NCI-H2107 treated with DMSO at 0.1 percent for 48 hours (cell line): Measurements from ENCODE around the gene MEX3A.
"Not testable (repeated sequence)": the region's sequence is repeated elsewhere in the genome, so short reads cannot be mapped to it uniquely, and the experiment has no call there.

Source experiments
- DNase-seq: peaks from one replicate; lab custom pipeline; 2025; ENCODE audit not compliant: unreplicated experiment; lab: John Stamatoyannopoulos, UW

Gene MEX3A, protein sequence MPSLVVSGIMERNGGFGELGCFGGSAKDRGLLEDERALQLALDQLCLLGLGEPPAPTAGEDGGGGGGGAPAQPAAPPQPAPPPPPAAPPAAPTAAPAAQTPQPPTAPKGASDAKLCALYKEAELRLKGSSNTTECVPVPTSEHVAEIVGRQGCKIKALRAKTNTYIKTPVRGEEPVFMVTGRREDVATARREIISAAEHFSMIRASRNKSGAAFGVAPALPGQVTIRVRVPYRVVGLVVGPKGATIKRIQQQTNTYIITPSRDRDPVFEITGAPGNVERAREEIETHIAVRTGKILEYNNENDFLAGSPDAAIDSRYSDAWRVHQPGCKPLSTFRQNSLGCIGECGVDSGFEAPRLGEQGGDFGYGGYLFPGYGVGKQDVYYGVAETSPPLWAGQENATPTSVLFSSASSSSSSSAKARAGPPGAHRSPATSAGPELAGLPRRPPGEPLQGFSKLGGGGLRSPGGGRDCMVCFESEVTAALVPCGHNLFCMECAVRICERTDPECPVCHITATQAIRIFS

DNA sequence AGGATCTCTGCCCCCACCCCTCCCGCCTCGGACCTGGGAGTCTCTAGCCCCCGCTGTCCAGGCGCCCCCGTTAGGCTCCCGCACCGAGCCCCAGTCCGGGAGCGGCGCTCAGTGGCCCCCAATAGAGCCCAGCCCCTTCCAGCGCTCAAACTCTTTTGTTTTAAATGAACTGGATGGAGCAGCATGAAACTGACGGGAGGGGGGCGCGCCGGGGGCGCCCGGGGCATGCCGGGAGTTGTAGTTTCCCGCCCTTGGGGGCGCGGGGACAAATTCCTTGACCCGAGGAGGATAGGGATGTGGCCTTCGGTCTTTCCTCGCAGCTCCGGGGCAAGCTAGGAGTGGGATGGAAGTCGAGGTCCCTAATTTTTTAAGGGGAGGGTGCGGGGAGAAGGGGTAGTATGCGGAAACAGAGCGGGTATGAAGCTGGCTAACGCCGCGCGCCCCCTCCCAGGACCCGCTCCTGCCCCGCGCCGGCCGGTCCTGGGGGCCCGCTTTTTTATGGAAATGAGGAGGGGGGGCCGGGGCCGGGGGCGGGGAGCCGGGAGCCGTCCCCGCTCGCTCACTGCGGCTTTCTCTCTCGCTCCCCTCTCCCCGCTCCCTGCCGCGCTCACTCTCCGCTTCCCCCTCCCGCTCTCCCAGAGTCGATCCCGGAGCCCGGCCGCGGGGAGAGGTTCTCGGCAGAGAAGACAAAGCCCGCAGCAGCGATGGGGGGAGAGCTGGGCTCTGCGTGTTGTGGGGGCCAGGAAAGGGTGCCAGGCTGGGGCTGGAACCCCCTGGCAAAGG lies at the start of gene MEX3A:
Gene MEX3A, minus strand, starts transcription at position 157 of the 783 bp plus-strand sequence. CDS start 467 bp downstream, outside the sequence.
- peak; percentile 65 for DNase-seq

DNA sequence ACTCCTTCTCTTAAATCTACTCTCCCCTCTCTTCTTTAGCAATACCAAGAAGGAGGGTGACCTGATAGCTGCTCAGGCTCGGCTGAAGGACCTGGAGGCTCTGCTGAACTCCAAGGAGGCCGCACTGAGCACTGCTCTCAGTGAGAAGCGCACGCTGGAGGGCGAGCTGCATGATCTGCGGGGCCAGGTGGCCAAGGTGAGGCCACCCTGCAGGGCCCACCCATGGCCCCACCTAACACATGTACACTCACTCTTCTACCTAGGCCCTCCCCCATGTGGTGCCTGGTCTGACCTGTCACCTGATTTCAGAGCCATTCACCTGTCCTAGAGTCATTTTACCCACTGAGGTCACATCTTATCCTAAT lies 48.3 kb upstream of the MEX3A start:
- no peak for DNase-seq

DNA sequence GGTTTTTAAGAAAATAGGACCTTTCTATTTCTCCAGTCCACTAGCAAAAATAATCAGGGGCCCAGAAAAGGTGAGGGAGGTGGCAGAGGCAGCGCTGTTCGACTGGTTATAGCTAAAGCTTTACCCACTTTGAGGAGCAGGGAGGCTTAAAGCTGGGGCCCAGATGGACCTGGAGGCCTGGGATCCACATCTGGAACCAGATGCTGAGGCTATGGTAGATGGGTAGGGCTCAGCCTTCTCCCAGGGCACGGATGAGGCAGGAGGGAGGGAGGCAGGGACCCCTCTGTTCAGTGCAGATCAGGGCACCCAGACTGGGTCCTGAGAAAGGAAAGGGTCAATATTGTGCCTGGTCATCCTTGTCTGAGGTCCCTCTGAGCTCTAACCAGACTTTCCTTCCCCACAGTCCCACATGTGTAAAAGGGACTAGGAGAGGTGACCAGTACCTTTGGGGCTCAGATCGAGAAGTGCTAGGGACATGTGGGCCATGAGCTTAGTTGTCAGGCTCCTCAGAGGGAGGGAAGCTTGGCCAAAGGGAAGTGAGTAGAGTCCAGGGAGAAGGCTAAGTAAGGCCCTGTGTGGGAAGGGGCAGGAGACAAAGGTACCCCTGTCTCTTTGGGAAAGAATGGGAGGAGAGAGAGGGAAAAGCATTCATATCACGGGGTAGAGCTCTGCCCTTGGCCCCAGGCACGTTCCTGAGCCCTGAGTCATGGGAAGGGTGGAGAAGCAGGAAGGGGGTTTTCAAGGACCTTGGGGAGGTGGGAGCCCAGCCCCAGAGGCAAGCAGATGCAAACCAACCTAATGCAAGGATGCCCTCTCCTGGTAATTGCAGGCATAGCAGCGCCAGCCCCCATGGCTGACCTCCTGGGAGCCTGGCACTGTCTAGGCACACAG lies 47.7 kb upstream of the MEX3A start:
- DNase-seq = peak; percentile 69

DNA sequence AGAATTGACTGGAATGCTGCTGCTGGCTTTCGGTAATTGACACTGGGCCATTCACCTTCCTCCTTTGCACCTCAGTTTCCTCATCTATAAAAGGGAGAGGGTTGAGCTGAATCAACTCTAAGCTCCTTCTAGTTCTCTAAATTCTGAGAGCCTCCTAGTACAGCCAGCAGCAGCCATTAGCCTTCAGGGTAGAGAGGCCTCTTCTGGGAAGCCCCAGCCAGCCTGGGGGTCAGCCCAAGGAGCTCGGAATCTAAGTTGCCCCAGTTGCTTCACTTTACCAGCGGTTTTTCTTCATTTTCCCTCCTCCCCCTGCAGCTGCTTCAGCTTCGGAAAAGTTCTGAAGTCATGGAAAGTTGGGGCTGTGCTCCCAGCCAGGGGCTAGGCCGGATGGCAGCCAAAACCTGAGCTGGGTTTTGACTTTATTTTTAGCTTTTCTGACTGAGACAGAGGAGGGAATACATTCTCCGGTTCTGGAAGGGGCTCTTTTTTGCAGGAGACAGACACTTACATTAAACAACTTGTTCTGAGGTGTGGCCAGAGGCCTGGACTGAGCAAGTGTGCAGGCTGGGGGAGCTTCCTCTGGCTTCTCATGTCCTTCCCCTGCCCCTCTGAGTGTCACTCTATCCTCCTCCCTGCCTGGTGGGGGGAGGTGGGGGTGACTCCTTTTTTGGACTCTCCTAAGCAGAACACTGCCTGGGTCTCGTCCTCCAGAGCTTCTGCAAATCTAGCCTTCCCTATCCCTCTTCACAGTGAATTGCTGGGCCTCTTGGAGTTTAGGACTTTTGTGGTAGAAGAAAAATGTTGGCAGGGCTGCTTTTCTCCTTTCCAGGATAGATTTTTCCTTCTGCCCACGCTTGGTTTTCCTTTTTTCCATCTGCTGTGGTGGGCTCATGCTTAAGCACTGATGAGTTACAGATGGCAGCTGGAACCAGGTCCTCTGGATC lies 46.7 kb upstream of the MEX3A start:
- no peak for DNase-seq

DNA sequence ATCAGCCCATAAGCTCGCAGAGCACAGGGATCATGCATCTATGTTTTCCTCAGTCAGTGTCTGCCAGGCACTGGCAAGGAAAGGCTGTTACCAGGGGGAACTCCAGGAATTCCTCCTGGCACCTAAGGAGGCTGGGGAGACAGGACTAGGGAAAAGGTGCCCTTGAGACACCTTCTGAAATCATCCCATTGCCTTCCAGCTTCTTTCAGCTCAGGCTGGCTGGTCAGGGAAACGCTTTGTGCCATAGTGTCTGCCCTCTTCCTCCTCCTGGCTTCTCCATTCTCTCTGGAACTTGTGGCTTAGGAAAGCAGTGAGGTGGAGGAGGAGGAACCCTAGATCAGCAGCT lies 46.0 kb upstream of the MEX3A start:
- DNase-seq = no peak

DNA sequence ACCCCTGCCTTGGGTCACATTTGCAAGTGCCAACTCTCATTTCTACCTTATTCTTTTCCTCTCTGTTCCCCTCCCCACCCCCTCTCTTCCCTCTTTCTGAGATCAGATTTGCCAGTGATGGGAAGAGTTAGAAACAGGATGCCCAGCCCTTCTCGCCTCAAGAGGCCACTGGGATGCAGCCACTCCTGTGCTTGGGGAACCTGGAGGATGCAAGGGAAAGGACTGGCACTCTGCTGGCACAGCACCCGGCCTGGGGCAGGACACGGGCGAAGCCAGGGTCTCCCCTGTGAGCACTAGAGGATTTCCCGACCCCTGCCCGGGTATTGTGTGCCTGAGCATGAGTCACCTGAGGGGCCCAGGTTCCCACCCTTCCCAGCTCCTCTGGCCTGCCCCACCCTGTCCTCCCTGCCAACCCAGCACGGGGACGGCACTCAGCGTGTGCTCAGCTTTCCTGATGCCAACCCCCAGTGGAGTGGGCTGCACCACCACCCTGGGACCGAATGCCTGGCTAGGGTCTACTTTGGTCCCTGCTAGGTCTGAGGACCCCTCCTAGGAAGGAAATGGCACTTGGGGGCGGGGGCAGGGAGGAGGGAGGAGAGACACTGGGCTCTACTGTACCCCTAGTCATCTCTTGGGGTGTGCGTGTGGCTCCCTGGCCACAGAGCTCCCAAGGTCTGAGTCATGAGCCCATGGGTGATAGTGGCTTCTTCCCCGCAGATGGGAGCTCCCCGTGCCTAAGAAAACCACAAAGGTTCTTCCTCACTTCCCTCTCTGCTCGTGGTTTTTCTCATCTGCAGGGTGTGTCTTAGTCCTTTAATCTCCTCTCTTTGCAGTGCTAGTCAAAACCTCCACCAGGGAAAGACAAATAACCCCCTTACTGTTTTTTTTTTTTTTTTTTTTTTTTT lies 44.6 kb upstream of the MEX3A start:
- no peak for DNase-seq

DNA sequence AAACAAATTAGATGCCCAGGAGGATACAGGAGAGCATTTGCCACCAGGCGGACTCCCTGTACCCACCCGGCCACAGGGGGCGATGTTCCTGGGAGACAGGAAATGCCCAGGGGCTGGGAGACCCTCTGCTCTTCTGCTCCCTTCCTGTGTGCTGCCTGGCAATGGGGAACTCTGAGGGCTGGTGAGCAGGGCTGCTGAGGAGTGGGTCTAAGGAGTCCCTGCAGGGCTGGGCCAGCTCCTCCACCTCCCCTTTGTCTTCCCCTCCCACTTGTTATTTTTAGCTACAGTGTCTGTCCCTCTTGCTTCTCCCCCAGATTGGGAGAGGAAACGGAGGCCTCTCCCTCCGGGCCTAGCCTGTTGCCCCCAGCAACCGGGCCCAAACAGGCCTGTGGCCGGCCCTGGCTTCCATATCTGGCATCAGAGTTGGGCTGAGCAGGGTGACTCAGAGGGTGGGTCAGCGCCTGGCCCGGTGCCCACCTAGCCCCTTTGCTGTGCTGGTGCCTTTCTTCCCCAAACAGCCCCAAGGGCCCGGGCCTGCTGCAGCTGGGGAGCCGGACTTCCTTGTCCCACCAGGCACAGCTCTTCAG lies 43.9 kb upstream of the MEX3A start:
- DNase-seq = no peak

DNA sequence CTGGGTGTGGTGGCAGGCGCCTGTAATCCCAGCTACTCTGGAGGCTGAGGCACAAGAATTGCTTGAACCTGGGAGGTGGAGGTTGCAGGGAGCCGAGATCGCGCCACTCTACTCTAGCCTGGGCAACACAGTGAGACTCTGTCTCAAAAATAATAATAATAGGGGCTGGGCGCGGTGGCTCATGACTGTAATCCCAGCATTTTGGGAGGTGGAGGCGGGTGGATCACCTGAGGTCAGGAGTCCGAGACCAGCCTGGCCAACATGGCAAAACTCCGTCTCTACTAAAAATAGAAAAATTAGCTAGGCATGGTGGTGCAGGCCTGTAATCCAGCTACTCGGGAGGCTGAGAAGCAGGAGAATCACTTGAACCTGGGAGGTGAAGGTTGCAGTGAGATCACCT lies 43.3 kb upstream of the MEX3A start:
- not testable (repeated sequence) for DNase-seq

DNA sequence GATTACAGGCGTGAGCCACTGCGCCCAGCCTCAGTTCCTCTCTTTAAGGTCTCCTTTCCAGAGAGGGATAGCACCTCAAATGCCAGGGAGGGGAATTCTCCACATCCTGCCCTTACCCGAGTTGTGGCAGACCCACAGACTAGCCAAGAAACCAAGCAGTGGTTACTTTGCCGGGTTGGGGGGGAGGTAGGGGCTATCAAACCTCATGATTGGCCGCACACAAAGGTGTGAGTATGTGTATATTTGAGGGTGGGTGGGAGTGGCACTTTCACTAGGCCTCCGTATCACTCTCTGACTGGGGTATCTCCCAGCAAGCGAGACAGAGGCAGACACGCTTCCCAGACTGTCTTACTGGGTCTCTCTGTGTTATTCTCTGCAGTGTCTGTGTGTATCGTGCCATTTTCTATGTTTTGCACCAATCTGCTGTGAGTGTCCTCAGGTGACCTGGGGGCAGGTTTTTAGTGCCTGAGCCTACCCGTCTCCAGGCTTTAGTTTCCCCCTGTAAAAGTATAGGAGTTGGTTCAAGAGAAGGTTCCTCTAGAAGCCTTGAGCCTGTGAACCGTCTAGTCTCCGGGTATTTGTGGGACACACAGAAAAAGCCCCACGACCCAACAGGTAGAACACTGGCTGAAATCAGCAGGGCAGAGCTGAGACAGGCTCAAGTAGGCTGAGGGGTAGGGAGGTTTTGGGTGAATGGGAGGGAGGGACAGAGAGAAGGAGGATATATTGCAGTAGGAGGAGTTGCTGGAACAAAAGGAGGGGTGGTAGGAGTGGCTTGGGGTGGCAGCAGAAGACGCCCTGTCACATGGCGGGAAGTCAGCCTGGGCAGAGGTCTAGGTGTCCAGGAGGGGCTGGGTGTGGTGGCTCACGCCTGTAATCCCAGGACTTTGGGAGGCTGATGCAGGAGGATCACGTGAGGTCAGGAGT lies 42.6 kb upstream of the MEX3A start:
- DNase-seq = peak; percentile 27

DNA sequence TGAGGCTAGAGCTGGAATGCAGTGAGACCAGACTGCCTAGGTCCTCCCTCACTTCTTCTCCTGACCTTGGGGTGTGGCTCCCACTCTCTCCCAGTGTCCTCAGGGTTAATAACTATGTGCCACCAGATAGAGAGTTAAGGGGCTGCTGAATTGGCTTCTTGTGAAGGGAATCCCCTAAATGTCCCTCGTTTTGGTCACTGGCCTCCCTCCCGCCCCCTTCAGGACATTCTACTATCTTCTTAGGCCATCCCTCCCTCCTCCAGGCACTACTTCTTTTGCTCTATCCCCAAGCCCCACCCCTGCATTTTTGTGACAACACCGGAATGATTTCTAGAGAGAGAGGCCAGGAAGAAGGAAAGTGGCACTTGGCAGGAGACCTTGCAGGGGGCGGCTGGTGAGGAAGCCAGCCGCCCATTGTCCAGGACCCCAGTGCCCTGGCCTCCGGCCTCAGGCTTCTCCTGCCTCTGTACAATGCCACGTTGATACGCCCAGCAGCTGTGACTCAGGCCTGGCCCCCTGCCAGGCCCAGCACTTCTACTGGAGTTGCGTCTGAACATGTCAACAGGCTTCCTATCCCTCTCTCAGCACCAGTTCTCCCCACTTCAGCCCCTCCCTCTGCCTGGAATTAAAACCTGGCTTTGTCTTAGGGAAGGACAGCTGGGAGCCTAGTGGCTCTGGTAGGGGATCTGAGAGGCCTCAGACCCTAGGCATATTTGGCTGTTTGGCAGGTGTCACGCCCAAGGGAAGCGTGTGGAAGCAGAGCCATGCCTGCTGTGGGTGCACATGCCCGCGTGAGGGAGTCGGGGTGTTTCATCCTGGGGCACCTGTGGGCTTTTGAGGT lies 41.3 kb upstream of the MEX3A start:
- DNase-seq = peak; percentile 97

DNA sequence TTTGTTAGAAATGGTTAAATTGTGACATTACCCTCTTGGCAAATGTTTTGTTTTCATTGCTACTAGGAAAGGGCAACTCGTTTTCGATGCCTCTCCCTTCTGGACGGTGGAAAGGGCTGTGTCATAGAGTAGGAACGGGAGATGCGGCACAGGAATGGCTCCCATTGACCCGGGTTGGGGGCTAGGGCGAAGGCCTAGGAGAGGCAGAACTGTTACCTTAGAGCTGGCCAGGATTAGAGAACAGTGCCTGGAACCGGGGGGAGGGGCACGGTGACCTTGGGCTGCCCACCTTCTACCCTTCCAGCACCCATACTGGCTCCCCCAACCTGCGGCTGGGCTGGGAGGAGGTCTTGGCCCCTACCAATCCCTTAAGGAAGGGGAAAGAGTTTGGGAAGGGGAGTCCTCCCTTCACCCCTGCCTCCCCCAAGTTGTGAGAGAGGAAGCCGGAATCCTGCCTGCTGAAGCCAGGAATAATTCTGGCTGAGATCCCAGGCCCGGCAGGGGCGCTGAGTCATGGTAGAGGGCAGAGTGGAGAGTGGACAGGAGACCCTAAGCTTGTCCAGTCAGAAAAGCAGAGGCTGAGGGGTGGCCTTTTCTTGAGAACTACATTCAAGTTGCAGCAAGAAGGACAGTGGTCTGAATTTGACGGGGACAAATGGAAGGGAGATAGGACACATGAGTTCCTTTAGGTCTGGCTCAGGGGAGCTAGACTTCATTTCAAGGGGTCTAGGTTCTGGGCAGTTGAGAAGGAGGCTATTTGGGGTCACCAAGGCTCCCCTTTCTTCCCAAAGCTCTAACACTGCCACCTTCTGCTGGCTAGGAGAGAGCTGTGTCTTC lies 40.5 kb upstream of the MEX3A start:
- no peak for DNase-seq

DNA sequence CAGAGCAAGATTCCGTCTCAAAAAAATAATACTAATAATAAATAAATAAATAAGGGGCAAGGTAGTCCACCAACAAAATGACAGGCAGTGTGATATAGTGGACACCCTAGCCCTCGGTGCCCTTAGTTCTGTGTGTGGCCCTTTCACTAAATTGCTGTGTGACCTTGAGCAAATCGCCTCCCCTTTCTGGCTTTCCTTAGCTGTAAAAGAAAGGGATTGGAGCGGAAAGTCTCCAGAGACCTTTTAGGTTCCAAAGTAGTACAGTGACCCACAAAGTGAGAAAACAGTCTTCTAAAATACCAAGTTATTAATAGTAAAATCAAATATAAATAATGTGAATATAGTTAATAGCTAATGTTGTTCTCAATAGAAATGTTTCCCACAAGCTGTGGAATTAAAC lies 39.8 kb upstream of the MEX3A start:
- no peak for DNase-seq

DNA sequence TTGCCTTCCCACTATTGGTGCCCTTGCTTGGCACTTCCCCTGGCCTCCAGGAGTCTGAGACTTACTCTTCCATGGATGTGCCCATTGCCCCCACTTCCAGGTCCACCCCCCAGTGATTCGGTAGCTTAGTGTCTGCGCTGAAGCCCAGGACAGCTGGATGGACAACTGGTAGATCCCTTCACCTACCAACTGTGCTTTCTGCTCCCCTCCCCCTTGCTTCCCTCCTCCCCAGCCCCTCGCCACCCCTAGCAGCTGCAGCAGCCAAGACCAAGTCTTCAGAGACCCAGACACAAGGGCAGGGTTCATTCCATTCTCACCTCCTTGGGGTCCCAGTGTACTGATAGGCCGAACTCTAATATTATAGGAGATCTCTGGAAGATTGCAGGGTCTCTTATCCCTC lies 39.2 kb upstream of the MEX3A start:
- DNase-seq = no peak

DNA sequence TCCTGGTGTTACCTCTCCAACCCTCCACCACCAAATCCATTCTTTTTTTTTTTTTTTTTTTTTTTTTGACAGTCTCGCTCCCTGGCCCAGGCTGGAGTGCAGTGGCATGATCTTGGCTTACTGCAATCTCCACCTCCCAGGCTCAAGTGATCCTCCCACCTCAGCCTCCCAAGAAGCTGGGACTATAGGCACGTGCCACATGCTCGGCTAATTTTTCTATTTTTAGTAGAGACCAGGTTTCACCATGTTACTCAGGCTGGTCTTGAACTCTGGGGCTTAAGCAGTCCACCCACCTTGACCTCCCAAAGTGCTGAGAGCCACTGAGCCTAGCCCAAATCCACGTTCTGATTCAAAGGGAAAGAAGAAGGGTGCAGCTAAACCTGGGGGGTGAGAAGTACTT lies 38.7 kb upstream of the MEX3A start:
- DNase-seq = not testable (repeated sequence)

DNA sequence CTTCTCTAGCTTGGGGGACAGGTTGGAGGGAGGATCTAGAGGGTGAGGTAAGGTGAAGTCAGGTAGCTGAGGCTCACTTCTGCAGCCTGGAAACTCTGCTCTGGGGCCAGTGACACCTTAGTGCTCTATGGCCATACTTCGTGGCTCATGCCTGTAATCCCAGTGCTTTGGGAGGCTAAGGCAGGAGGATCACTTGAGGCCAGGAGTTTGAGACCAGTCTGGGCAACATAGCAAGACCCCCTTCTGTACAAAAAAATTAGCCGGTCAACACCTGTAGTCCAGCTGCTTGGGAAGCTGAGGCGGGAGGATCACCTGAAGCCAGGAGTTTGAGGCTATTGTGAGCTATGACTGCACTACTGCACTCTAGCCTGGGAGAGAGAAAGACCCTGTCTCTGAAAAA lies 38.1 kb upstream of the MEX3A start:
- DNase-seq = no peak
